GM18870 (cell line): ENCODE measurements around the gene SFXN2.
A peak's percentile ranks its signal among the peaks of the same experiment; 100 is the strongest.
"Not testable (repeated sequence)": the region's sequence is repeated elsewhere in the genome, so short reads cannot be mapped to it uniquely, and the experiment has no call there.

Source experiments
- ATAC-seq: cut with Tn5 transposase; IDR thresholded peaks from one replicate; pipeline ENCODE4 v1.9.1; 2021; ENCODE audit warnings: moderate library complexity; ENCODE audit not compliant: unreplicated experiment

SFXN2 gene, protein sequence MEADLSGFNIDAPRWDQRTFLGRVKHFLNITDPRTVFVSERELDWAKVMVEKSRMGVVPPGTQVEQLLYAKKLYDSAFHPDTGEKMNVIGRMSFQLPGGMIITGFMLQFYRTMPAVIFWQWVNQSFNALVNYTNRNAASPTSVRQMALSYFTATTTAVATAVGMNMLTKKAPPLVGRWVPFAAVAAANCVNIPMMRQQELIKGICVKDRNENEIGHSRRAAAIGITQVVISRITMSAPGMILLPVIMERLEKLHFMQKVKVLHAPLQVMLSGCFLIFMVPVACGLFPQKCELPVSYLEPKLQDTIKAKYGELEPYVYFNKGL

DNA sequence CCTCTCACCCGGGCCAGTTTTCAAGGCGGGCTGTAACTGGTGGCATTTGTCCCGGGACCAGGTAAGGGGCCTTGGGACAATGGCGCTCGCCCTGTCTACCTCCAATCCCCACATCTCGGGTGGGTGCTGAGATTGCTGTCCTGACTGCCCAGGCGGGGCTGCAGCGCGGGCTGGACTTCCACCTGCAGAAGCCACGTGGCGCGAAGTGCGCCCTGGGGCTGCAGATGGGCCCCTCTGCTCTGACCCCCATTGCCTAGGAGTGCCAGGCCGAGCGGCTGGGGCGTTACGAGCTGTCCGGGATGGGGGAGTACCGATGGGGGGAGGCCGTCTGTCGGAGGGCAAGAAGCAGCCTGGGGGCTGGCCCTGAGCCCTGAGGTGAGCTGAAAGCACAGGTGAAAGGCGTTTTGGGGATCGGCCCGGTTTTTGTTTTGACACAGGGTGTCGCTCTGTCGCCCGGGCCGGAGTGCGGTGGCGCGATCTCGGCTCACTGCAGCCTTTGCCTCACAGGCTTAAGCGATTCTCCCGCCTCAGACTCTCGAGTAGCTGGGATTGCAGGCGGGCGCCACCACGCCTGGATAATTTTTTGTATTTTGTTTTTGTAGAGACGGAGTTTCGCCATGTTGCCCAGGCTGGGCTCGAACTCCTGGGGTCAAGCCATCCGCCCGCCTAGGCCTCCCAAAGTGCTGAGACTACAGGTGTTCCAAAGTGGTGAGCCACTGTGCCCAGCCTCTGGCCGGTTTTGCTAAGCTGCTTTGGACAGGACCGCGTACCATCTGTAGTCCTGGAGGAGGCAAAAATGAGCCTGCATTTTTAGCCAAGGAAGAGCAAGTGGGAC, at the start of gene SFXN2:
Gene SFXN2 (plus strand): TSS at position 16 of the 835 bp plus-strand sequence. CDS start 12,001 bp downstream, outside the sequence.
- peak; percentile 6 for ATAC-seq

DNA sequence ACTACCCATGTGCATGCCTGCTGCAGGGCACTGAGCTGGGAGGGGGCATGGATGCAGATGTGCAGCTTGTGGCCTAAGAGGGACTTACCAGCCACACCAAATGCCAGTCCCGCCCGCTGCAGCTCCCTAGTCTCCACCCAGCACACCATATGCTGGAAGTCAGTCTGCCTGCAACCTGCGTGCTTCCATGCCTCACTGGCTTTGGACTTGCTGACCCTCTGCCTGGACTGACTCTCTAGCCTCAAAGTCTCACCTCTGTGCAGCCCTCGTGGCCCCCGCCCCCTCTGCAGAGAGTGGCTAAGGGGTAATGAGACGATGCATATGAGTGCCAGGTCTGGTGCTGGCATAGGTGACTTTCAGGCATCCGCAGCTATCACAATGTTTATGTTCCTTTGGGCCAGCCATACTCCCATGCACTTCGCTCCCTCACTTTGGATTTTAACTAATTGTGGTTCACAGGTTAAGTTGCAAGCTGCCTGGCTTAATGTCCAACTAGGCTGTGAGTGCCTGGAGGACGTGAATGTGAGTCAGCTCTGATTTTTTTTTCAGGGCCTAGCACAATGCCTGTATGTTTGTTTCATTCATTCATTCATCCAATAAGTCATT, 48.4 kb upstream of the SFXN2 start:
- no peak for ATAC-seq

DNA sequence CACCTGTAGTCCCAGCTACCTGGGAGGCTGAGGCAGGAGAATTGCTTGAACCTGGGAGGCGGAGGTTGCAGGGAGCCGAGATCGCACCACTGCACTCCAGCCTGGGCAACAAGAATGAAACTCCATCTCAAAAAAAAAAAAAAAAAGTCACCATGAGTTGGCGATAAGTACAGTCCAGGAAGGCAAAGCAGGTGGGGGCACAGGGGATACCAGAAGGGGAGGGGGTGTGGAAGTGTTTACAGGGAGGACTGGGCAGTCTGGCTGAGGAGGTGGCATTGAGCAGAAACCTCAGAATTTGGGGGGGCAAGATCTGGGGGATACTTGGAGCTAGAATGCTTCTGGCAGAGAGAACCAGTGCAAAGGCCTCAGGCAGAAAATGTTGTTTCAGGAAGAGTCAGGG, 47.0 kb upstream of the SFXN2 start:
- not testable (repeated sequence) for ATAC-seq

DNA sequence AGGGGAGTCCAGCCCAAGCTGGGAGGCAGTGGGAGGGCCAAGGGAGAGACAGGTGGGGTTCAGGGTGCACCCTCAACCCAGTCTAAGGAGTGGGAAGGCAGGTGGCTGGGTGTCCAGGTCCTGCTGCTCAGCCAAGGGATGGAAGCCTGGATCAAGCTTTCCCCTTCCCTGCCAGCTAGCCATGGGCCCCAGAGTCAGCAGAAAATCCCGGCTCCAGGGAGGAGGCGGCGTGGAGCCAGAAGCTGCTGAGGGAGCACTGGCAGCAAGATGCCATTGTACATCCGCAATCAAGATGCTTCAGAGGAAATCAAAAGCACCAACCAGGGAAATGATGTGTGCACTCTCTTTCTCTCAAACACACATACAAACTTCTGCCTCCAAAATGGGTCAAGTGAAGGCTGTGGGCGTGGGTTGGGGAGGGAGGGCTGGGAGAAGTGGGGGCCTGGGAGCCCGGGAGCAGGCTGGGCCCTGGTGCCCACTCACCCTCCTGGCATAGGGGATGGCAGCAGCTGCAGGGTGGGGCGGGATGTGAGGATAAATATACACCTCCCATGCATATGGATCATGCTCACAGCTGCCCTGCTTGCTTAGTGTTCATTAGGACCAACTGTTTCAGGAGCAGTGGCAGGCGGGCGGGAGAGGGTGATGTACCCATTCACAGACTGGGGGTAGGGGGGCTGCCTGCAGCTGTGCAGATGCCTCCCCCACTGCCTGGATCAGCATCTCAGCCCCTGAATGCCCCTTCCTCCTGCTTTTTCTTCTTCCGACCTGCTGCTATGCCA, 45.9 kb upstream of the SFXN2 start:
- no peak for ATAC-seq

DNA sequence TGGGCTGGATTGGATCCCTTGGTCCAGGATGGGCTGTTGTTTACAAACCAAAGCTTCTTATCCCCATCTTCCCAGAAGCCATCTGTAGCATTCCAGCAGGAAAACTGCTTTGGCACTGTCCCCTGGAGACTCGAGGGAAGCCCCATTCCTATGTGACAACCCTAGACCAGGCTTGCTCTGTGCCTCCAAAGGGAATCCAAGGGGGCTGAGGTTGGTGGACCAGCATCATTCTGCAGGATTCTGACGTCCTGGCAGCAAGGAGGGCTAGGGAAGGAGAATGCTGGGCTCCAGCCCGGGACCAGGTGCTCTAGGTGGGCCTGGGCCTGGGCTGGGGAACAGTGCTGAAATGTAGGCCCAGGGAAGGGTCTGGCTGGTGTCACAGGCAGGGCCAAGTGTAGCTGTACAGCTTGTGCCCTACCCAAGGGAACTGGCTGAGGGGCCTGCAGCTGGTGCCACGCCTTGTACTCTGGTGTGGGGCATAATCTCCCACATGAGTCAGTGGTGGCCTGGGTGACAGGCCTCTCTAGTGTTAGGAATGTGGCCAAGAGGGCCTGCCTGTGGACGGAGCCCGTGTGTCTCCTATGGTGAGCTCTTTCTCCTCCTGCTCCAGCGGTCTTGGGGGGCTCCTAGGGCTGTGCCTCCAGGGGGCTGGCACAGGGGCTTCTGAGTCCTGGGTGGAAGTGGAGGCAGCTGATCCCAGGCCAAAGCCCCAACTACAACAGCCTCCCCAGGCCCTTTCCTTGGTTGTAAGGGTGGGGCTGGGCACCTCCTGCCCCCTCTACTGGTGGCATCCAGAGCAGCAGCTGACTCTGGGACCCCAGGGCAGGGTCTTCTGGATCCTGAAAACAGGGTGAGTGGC, 45.0 kb upstream of the SFXN2 start:
- no peak for ATAC-seq

DNA sequence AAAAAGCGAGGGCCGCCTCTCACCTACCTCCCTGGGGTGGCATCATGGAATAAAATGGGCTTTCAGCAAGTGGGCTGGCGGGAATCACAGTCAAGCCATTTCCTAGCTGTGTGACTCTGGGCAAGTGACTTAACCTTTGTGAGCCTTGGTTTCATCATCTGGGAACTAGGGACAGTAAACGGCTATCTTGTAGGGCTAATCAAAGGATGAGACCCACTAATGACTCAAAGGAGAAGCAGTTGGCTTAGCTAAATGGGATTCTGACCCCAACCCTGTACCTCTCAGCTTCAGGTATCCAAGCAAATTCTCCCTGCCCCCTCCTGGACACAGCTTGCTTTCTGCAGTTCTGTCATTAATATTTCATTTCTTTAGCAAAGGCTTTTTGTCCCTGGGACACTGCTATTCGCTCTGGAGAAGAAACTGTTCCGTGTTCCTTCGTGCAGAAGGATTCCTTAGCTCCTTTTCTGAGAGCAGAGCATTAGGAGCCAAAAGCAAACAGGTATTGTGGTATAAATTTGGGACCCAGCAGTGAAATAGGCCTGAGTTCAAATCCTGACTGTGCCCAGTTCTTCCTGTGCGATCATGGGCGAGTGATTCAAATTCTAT, 44.3 kb upstream of the SFXN2 start:
- no peak for ATAC-seq

DNA sequence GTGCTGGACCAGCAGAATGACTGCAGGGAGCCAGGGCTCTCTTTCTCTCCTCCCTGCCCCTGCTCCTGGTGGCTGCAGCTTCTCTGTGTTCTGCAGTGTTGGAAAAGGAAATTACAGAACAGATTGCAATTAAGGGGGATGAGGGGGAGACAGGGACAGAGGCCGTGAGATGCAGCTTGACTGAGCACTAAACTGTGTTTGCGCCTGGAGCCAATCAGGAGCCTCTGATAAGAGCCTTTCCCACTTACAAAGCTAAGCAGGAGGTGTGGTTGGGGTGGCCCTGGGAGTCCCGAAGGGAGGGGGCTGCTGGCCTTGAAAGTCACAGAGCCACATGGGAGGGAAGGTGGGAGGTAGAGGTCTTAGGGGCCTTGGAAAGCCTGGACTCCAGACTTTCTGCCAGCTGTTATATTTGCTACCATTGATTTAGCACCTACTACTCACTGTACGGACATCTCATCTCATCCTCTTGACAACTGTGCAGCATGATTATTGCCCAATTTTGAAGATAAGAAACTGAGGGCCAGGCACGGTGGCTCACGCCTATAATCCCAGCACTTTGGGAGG, 43.5 kb upstream of the SFXN2 start:
- ATAC-seq: no peak

DNA sequence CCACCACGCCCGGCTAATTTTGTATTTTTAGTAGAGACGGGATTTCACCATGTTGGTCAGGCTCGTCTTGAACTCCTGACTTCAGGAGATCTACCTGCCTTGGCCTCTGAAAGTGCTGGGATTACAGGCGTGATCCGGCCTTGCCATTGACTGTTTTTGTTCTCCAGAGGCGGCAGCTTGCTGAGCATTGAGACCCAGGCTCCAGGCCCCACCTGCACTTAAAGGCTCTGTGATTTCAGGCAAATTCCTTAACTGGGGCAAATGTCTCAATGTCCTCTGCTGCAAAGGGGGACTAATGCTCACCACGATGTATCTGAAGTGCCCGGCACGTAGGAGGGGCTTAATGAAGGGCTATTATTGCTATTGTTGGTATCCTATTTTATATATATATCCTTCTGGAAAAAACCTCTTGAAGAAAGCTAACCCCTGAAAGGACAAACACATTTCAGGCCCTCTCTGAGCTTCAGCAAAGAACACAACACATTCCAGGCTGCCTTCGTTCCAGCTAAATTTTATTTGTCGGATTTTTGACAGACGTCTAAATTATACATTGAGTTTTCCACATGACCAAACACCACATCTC, 41.1 kb upstream of the SFXN2 start:
- ATAC-seq: no peak

DNA sequence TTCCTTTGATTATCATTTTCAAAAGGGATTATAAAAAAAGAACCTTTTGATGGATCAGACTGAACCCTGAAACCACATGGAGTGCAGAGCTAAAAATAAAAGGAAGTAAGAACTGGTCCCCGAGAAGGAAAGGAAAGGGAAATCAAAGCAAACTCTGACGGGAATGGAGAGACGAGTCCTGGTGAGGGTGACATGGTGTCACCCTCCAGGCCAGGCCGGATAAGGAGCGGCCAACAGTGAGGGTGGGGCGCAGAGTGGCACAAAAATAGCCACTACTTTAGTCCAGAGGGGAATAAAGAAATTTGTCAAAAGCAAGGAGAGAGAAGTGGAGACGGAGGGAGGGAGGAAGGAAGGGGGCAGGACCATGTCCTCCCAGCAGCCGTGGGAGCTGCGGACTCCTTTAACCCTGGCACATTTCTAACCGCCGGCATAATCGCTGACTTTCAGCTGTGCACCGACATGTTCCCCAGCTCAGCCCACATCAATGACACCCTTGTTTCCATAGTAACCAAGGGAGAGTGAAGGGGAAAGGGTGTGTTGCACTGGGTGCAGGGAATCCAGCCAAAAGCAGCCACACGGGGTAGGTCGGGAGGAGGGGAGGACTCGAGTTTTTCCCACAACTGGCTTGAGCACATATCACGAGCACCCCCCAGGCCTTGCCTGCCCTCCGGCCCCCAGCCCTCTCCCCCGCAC, 40.5 kb upstream of the SFXN2 start:
- no peak for ATAC-seq

DNA sequence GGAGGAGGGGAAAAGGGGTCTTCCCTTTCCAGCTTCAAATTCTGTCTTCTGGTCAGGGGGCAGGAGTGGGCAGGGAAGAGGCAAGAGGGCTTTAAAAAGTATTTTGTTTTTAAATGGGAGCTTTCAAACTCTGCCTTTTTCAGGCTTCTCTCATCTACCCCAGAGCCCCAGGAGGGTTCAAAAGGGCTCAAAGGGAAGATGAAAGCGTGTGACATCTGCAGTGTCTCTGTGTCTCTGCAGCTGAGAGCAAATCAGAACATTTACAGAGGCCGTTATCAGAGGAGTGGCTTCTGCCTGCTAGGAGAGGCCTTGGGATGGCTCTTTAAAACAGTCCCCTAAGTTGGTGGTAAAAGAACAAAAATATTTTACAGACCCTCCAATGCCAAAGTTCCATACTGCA, 39.9 kb upstream of the SFXN2 start:
- no peak for ATAC-seq

DNA sequence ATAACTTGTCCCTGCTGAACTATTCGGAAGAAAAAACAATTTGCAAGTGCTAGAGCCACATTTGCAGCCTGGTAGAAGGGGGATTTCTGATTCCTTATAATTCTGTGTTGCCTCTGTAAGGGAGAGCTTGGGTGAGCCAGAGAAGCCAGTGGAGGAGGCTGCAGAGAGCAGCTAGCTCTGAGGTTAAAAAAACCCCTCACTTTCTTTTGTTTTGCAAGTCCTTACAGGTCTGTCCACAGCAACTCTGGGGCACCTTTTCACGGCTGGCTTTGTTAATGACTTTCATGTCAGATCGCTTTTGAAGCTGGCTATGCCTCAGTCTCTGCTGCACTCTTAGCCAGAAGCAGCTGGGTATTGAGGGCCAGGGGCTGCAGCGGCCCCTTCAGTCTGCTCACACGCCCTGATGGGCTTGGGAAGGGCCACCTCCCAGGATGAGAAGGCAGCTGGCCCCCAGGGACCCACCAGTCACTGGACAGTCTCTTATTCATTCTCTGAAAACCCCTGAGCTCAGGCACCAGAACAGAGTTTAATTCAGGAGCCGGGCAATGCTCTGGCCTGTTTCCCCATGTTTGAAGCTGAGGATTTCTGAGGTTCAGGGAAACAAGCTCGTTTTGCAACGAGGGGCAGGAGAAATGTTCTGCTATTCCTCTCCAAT, 39.3 kb upstream of the SFXN2 start:
- no peak for ATAC-seq

DNA sequence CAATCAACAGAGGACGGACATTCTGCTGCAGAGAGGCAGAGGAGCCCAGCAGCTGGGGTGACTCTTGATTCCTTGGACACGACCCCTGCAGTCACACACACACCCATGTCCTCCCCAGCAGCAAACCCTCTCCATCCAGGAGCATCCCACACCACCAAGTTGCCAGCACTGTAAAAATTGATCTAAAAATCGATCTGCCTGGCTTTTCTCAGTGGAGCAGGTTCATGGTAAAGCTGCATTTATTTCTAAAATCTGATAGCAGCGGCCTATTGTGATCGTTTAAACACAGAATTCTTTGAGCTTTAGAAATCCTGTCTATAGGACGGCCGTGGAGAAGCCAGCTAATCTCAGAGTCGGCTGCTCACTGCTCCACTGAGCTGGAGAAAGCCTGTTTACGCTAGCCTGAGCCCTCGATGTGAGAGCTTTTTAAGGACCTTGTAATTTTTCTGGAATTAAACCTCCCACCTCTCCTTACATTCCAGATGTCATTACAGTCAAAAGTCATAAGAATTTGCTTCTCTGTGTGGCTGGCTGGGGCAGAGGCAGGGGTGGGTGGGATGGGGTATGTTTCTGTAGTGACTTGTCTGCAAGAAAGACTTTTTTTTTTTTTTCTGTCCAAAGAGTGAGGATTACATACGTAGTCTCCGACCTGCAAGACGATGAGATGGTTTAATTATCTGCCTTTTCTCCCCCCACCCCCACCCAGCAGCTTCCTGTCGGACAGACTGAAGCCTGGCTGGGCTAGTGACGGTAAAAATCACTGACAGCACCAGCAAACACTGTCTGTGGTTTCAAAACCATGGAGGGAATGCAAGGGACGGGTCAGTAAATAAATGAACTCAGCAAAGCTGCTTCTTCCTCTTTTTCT, 38.5 kb upstream of the SFXN2 start:
- ATAC-seq: no peak

DNA sequence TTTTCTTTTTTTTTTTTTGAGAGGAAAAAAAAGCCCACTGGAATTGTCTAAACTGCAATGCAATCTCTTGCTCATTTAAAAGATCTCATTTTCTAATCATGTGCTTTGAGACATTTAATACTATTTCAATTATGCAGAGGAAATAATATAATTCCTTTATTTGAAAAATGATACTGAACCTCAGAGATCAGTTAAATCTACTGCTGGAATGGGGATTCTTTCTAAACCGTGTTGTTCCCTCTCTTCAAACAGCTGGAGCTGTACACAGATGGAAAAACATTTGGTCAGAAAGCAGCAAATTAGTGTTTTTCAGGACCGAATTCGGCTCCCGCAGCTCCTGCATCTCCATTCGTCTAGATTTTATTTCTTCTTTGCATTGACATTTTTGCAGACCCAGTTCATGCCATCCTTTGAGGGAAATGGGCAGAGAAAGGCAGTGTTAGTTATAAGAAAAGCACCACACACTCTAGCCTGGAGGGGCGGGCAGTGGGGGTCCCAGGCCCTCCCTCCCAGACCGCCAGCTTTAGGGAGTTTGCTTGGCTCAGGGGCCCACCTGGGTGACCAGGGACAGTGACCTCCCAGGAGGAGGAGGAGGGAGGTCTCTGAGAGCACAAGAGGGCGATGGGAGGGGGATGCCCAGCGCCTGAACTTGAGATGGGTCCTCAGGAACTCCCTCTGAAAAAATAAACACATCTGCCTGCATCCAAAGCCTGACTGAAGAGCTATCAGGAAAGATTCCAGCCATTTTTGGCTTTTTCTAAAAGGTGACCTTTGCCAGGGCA, 37.7 kb upstream of the SFXN2 start:
- no peak for ATAC-seq

DNA sequence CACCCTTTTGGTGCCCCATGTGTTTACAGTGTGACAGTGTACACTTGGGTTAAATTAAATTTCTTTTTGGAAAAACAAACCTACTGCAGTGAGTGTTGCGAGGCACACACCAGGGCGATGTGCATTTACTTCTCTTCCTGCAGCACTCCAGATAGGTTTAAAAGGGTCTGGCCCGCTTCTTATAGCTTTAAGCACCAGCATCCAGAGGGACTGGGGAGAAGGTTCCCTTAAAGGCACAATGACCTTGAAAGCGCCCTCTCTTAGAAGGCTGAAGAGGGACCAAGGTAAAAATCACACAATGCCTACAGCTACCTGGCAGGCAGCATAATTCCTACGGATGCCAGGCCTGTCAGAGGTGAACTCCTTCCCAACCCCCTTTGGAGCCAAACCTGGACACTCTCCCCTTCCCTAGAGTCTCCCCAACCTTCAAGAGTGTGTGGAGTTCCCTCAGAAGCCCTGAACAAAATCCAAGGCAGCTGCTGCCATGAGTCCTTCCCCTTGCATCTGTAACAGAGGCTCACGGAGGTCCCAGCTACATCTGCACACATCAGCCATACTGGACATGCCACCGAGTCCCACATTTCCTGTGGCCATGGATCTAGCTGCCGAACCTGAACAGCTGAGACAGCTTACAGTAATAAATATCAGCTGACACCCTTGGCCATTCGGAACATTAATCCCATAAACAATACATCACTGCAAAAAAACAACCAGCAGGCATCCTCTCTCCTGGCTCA, 36.9 kb upstream of the SFXN2 start:
- no peak for ATAC-seq

DNA sequence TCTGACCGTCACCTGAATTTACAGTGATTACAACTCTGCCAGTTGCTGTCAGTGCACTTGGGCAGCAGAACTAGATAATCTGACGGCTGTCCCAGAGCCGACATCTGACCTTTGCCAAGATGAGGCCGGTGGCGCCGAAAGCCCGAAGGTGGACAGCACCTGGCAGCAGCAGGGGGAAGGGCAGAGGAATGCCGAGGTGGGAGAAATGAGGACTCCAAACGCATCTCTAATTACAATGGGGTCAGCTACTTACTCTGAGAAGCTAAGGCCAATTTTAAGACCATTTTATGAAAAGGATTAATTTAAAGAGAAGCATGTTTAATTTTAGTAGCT, 36.4 kb upstream of the SFXN2 start:
- ATAC-seq: no peak

DNA sequence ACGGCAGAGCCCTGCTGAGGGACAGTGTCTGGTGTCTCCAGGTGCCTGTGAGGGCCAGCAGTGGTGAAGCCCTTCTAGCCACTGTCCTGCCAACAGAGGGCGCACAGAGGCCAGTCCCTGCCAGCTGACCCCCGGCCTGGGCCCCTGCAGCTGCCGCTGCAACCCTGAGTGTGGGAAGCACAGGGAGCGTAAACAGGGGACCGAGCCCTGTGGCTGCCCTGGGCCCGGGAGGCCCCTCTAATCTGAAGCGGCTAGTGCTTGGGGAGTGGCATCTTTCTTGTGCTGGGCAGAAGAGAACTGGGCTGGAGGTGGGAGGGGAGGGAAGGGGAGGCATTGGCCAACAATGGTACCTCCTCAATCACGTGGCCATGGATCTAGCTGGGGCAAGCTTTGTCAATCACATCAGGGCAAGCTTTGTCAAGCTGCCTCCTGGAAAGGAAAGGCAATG, 35.6 kb upstream of the SFXN2 start:
- ATAC-seq: no peak
